Measurements from ENCODE around the gene CCL2. TPM values are rescaled to one million over a fixed set of nuclear protein-coding genes. Genes with fewer than 3 reads are reported as not detected.
A peak's percentile ranks its signal among the peaks of the same experiment; 100 is the strongest.

The CCL2 gene
- total RNA-seq, 1 donor from 2014 or later = 44.1 TPM

DNA sequence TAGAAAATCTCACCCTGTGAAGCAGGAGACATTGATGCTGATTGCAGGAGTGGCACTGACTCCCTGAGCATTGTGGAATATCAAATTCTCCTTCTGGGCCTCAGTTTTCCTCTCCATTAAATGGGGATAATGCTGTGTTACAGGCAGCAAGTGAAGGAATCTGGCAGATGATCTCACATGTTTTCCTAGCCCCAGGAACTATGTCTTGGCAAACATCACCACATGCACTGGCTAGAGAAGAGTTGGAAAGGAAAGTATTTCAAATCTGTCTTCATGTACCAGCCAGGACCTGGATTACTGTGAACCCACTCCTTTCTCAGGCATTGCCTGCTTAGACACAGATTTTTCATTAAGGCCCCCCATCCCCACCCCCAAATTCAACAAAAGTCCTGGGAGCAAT is 50.5 kb downstream of the CCL2 start:
- Mint-ChIP-seq H3K9me3 (ENCODE audit: unreplicated experiment) (no peaks in the 10 kb centered on the region), H3K4me1 (ENCODE audit: low read depth, unreplicated experiment) (peaks cover 15% of the 10 kb centered on the region), H3K27me3 (ENCODE audit: low read depth, unreplicated experiment) (peaks cover 7% of the 10 kb centered on the region), H3K36me3 (ENCODE audit: low read depth, unreplicated experiment) (no peaks in the 10 kb centered on the region), H3K27ac (ENCODE audit: unreplicated experiment) (no peak overlapping the region), H3K4me3 (ENCODE audit: unreplicated experiment) (no peak overlapping the region)
- Histone ChIP-seq H3K9ac (ENCODE audit: low read length) (no peak overlapping the region), H3K36me3 (ENCODE audit: insufficient read depth, low read length) (no peaks in the 10 kb centered on the region), H3K4me3 (ENCODE audit: insufficient read depth, low read depth, low read length) (no peak overlapping the region), H3K27me3 (ENCODE audit: insufficient read depth, low read length) (no peaks in the 10 kb centered on the region), H4K20me1 (ENCODE audit: insufficient read depth, low read length) (no peaks in the 10 kb centered on the region), H3K79me2 (ENCODE audit: insufficient read depth, low read length) (no peaks in the 10 kb centered on the region), H3K27ac (ENCODE audit: low read depth, low read length) (no peak overlapping the region), H2AFZ (ENCODE audit: low read depth, low read length) (no peak overlapping the region), H3K4me1 (ENCODE audit: insufficient read depth, low read length) (peaks cover 17% of the 10 kb centered on the region), H3K9me3 (ENCODE audit: insufficient read depth, low read depth, low read length) (no peaks in the 10 kb centered on the region), H3K4me2 (ENCODE audit: low read length) (no peak overlapping the region)
- TF ChIP-seq, protein P1, sequence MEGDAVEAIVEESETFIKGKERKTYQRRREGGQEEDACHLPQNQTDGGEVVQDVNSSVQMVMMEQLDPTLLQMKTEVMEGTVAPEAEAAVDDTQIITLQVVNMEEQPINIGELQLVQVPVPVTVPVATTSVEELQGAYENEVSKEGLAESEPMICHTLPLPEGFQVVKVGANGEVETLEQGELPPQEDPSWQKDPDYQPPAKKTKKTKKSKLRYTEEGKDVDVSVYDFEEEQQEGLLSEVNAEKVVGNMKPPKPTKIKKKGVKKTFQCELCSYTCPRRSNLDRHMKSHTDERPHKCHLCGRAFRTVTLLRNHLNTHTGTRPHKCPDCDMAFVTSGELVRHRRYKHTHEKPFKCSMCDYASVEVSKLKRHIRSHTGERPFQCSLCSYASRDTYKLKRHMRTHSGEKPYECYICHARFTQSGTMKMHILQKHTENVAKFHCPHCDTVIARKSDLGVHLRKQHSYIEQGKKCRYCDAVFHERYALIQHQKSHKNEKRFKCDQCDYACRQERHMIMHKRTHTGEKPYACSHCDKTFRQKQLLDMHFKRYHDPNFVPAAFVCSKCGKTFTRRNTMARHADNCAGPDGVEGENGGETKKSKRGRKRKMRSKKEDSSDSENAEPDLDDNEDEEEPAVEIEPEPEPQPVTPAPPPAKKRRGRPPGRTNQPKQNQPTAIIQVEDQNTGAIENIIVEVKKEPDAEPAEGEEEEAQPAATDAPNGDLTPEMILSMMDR (IDR thresholded peaks at IDR 0.05; ENCODE audit: insufficient read depth, low read depth, low read length) = no peak
- TF ChIP-seq EZH2 (IDR thresholded peaks at IDR 0.05; ENCODE audit: insufficient read depth, low read length) = no peak
- FAIRE-seq = no peak
- peak; percentile 21 for DNase-seq (ENCODE audit: low read depth)

DNA sequence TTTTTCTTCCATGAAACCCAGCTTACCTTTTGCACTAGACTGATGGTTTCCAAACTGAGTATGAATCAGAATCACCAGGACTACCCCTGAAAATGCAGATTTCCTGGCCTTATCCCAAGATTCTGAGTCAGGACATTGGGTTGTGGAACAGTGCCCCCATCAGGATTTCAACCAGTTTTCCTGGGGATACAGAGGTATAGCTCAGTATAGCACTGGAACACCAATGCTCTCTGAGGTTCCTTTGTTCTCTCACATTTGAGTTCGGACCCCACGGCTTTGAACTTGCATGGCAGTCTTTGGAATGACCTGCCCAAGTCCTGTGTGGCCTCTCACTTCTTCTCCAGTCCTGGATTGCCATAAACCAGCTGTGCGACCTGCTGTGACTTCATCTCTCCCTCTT is 51.4 kb downstream of the CCL2 start:
- Histone ChIP-seq H3K4me2 (ENCODE audit: low read length) (no peak overlapping the region), H3K79me2 (ENCODE audit: insufficient read depth, low read length) (no peaks in the 10 kb centered on the region), H3K9me3 (ENCODE audit: insufficient read depth, low read depth, low read length) (no peaks in the 10 kb centered on the region), H4K20me1 (ENCODE audit: insufficient read depth, low read length) (no peaks in the 10 kb centered on the region), H3K36me3 (ENCODE audit: insufficient read depth, low read length) (no peaks in the 10 kb centered on the region), H3K27ac (ENCODE audit: low read depth, low read length) (no peak overlapping the region), H3K4me1 (ENCODE audit: insufficient read depth, low read length) (peaks cover 8% of the 10 kb centered on the region), H2AFZ (ENCODE audit: low read depth, low read length) (no peak overlapping the region), H3K4me3 (ENCODE audit: insufficient read depth, low read depth, low read length) (no peak overlapping the region), H3K9ac (ENCODE audit: low read length) (no peak overlapping the region), H3K27me3 (ENCODE audit: insufficient read depth, low read length) (no peaks in the 10 kb centered on the region)
- no peak overlapping the region for H3K4me3 Mint-ChIP-seq (ENCODE audit: unreplicated experiment)
- FAIRE-seq (peak; percentile 80), DNase-seq (ENCODE audit: low read depth) (peak; percentile 67)
- no peaks in the 10 kb centered on the region for H3K9me3 Mint-ChIP-seq (ENCODE audit: unreplicated experiment)
- TF ChIP-seq EZH2 (IDR thresholded peaks at IDR 0.05; ENCODE audit: insufficient read depth, low read length) = no peak
- TF ChIP-seq, protein P1 (IDR thresholded peaks at IDR 0.05; ENCODE audit: insufficient read depth, low read depth, low read length) = peak; percentile 61
- H3K4me1 Mint-ChIP-seq (ENCODE audit: low read depth, unreplicated experiment) = peaks cover 7% of the 10 kb centered on the region
- H3K27ac Mint-ChIP-seq (ENCODE audit: unreplicated experiment) = no peak overlapping the region
- peaks cover 11% of the 10 kb centered on the region for H3K27me3 Mint-ChIP-seq (ENCODE audit: low read depth, unreplicated experiment)
- no peaks in the 10 kb centered on the region for H3K36me3 Mint-ChIP-seq (ENCODE audit: low read depth, unreplicated experiment)

Other genes starting within 250 kb of the CCL2 start
- not detected in 2 replicates for gene CCL7, start 14.9 kb downstream of the CCL2 start, total RNA-seq
- 0.26 TPM in 1 of 2 replicates, not detected in the other for gene CCL11, start 30.5 kb downstream of the CCL2 start, total RNA-seq
- gene CCL8, start 64.2 kb downstream of the CCL2 start, total RNA-seq = not detected in 2 replicates
- not detected in 2 replicates for gene CCL13, start 101.2 kb downstream of the CCL2 start, total RNA-seq
- gene CCL1, start 107.9 kb downstream of the CCL2 start, total RNA-seq = not detected in 2 replicates

Data from astrocyte (in vitro differentiated cells and primary cell).